22Rv1 (cell line): Measurements from ENCODE around the gene OCLN.
"Not testable (repeated sequence)": the region's sequence is repeated elsewhere in the genome, so short reads cannot be mapped to it uniquely, and the experiment has no call there.

ENCODE experiments used
- H3K27ac ChIP-seq: fragments of 450-650 bp; 2 replicates; pipeline ENCODE4 v1.5.1; 2017
- ZFX ChIP-seq: fragments of 450-650 bp; IDR thresholded peaks from 2 replicates; pipeline ENCODE4 v1.6.1; 2017; ENCODE audit warnings: antibody characterized with exemption, borderline replicate concordance
- TF ChIP-seq, protein P1 (sequence below): fragments of 450-650 bp; IDR thresholded peaks from 2 replicates; pipeline ENCODE4 v1.5.1; 2017; ENCODE audit warnings: mild to moderate bottlenecking

Gene OCLN

DNA sequence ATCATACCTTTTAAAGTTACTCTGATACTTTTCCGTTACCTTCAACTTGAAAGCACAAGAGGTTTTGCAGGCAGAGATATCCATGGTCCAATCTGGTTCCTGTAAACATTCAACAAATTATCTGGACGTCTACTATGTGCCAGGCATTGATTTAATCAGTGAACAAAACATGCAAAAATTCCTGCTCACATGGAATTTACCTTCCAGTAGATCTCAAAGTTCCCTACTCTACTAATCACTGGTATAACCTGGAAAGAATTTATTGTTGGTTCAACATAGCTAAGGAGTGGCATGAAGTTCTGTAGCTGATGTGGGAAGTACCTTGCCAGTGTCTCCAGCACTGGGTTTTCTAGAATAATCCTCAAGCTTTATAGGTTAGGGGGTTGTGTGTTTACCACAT is 9.8 kb downstream of the OCLN start:
- TF ChIP-seq ZFX: no peak
- TF ChIP-seq, protein P1, sequence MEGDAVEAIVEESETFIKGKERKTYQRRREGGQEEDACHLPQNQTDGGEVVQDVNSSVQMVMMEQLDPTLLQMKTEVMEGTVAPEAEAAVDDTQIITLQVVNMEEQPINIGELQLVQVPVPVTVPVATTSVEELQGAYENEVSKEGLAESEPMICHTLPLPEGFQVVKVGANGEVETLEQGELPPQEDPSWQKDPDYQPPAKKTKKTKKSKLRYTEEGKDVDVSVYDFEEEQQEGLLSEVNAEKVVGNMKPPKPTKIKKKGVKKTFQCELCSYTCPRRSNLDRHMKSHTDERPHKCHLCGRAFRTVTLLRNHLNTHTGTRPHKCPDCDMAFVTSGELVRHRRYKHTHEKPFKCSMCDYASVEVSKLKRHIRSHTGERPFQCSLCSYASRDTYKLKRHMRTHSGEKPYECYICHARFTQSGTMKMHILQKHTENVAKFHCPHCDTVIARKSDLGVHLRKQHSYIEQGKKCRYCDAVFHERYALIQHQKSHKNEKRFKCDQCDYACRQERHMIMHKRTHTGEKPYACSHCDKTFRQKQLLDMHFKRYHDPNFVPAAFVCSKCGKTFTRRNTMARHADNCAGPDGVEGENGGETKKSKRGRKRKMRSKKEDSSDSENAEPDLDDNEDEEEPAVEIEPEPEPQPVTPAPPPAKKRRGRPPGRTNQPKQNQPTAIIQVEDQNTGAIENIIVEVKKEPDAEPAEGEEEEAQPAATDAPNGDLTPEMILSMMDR: no peak
- H3K27ac ChIP-seq: no peak overlapping the region

DNA sequence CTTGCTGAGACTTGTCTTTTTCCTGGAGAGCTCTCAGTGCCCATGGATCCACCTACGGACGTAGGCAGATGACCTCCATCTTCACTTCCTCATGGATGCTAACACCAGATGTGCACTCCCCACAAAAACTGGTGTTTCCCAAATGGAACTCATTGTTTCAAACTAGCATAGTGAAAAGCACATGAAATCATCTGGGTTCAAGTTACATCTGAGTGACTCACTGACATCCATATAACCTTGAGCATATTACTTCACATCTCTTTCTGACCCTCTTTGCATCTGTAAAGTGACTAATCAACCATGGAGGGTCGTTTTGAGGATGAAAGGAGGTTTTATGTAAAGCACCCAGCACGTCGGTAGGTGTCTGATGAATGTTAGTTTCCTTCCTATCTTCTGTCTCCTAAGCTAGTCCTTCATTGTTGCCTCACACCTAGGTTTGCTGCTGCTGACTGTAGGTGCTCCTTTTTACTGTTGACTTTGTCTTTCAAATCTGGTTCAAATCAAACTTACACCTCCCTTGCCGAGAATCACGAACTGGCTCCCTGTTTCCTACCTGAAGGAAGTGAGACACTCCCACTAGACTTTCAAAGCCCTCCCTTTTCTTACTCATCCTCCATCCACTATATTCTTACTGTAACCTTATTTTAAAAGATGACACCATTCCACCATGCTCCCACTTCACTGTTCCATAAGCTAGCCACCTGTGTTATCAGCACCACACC is 10.3 kb downstream of the OCLN start:
- TF ChIP-seq, protein P1: no peak
- TF ChIP-seq ZFX: no peak
- no peak overlapping the region for H3K27ac ChIP-seq

DNA sequence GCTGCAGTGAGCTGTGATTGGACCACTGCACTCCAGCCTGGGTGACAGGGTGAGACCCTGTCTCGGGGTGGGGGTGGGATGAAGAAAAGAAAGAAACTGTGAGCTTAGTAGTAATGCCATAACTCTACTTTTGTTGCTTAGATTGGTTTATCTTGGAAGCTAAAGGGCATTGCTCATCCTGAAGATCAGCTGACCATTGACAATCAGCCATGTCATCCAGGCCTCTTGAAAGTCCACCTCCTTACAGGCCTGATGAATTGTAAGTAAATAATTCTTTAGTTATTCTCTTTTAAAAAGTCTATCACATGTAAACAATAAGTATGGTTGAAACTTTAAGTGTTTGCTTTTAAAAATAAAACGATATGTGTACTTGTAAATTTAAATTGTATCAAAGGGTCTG is 11.4 kb downstream of the OCLN start:
- no peak overlapping the region for H3K27ac ChIP-seq

DNA sequence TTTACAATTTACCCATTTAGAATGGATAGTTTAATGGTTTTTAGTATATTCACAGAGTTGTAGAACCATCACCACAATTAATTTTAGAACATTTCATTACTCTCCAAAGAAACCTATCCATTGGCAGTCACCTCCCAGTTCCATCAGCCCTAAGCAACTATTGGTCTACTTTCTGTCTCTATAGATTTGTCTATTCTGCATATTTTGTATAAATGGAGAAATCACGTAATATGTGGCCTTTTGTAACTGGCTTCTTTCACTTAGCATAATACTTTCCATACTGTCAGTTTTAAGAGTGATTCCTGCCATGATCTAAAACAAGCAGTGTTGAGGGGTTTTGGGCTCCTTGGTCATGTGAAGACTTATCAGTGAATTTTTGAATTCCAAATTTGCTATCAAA is 12.7 kb downstream of the OCLN start:
- TF ChIP-seq, protein P1: no peak
- no peak overlapping the region for H3K27ac ChIP-seq

More for the DNA sequence above, 11.4 kb downstream of the OCLN start:
- no peak for TF ChIP-seq ZFX

DNA sequence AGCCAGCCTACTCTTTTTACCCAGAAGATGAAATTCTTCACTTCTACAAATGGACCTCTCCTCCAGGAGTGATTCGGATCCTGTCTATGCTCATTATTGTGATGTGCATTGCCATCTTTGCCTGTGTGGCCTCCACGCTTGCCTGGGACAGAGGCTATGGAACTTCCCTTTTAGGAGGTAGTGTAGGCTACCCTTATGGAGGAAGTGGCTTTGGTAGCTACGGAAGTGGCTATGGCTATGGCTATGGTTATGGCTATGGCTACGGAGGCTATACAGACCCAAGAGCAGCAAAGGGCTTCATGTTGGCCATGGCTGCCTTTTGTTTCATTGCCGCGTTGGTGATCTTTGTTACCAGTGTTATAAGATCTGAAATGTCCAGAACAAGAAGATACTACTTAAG is 16.6 kb downstream of the OCLN start:
- H3K27ac ChIP-seq: no peak overlapping the region
- TF ChIP-seq, protein P1: no peak
- no peak for TF ChIP-seq ZFX

DNA sequence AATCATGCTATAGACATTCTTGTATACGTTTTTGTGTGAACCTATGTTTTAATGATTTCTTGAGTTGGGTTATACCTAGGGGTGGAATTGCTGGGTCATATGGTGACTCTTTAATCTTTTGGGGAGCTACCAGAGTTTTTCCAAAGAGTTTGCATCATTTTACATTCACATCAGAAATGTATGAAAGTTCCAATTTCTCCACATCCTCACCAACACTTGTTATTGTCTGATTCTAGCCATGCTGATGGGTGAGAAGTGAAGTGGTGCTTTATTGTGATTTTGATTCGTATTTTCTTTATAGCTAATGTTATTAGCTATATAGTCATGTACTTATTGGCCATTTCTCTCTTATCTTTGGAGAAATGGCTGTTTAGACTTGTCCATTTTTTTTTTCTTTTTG is 18.1 kb downstream of the OCLN start:
- H3K27ac ChIP-seq: no peak overlapping the region
- TF ChIP-seq, protein P1: no peak
- no peak for TF ChIP-seq ZFX

DNA sequence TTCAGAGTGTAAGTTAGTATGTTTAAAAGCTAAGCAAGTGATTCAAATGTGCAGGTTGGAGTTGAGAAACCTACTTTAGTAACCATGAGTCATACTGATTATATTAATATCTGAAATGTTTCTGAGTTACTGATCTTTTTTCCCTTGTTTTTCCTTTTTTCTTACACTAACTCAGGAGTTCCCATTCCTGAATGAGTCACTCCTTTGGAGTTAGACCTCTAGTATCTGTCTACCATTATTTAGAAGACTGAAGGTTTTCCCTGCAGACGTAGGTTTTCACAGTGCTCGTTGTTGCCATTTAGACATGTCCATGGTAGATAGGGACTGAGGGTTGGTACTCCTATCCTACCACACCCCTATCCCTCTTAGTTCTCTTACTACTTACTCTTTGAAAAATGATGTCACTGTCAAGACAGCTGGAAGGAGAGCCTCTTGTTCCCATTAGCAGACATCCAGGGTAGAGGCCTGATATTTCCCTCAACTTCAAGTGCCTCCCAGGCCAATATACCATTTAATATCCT is 20.2 kb downstream of the OCLN start:
- H3K27ac ChIP-seq: no peak overlapping the region
- TF ChIP-seq, protein P1: no peak
- TF ChIP-seq ZFX: no peak

DNA sequence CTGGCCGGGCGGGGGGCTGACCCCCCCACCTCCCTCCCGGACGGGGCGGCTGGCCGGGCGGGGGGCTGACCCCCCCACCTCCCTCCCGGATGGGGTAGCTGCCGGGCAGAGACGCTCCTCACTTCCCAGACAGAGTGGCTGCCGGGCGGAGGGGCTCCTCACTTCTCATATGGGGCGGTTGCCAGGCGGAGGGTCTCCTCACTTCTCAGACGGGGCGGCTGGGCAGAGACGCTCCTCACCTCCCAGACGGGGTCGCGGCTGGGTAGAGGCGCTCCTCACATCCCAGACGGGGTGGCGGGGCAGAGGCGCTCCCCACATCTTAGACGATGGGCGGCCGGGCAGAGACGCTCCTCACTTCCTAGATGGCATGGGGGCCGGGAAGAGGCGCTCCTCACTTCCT is 23.0 kb downstream of the OCLN start:
- H3K27ac ChIP-seq: not testable (repeated sequence)
